Upper lobe of left lung (tissue), 4 donors: ENCODE data around the gene CCNDBP1.

Source experiments
- EP300 ChIP-seq, 4 donors: sonication (generic); formaldehyde crosslinking; IDR thresholded peaks; one replicate each; pipeline ENCODE4 v1.5.1; 2017; ENCODE audit warnings: antibody characterized with exemption in 4 of 4, control low read depth in 2 of 4
- POLR2A ChIP-seq, 4 donors: fragments of 450-650 bp; IDR thresholded peaks; one replicate each; pipeline ENCODE4 v1.5.1; 2016 to 2017; ENCODE audit warnings: antibody characterized with exemption in 4 of 4, mild to moderate bottlenecking in 2 of 4
- TF ChIP-seq, protein P1 (sequence below), 6 experiments: fragments of 450-650 bp in 4 of 6; fragments of 200-600 bp in 2 of 6; sonication (generic) in 2 of 6; IDR thresholded peaks; one replicate each; pipeline ENCODE4 v1.5.1; 2016 to 2019; ENCODE audit warnings: antibody characterized with exemption in 6 of 6

DNA sequence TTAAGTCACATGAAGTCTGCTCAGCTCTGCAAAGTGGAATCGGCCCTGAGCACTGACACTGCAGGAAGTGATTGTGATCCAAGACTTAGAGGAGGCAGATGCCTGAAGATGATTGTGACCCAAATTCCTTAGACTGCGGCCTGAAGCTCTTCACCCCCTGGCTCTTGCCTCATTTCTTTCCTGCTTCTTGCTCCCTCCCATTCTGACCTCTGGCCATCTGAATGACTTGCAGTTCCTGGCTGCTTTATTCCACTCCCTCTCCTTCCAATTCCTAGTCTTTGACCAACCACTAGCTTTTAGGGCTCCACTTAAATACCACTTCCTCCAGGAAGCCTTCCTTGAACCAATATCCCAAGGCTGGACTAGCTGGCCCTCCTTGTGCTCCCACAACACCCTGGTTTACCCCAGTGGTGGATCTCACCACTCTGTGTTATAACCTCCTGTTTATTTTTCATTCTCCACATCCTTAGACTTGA lies 45.5 kb downstream of the CCNDBP1 start:
- TF ChIP-seq EP300 (IDR thresholded peaks at IDR 0.05), result no peak
- no peak for TF ChIP-seq POLR2A (IDR thresholded peaks at IDR 0.05)
- TF ChIP-seq, protein P1, sequence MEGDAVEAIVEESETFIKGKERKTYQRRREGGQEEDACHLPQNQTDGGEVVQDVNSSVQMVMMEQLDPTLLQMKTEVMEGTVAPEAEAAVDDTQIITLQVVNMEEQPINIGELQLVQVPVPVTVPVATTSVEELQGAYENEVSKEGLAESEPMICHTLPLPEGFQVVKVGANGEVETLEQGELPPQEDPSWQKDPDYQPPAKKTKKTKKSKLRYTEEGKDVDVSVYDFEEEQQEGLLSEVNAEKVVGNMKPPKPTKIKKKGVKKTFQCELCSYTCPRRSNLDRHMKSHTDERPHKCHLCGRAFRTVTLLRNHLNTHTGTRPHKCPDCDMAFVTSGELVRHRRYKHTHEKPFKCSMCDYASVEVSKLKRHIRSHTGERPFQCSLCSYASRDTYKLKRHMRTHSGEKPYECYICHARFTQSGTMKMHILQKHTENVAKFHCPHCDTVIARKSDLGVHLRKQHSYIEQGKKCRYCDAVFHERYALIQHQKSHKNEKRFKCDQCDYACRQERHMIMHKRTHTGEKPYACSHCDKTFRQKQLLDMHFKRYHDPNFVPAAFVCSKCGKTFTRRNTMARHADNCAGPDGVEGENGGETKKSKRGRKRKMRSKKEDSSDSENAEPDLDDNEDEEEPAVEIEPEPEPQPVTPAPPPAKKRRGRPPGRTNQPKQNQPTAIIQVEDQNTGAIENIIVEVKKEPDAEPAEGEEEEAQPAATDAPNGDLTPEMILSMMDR (IDR thresholded peaks at IDR 0.05), result no peak
